Activated naive CD8-positive, alpha-beta T cell treated with anti-CD3 and anti-CD28 coated beads, Interleukin-2, amount 50 U/mL, for 24 hours (primary cell): ENCODE measurements around the gene ARHGEF40.

ENCODE experiments used
- ATAC-seq: fragments of 150-1000 bp; cut with Tn5 transposase; one replicate; pipeline ENCODE4 v1.10.0; 2021
- DNase-seq: peaks from one replicate; pipeline ENCODE4 v3.0.0; 2021
- H3K27ac Mint-ChIP-seq: one replicate; pipeline ENCODE4 v1.8.0; 2021; ENCODE audit warnings: mild to moderate bottlenecking, mixed read lengths
- H3K27me3 Mint-ChIP-seq: one replicate; pipeline ENCODE4 v1.8.0; 2021; ENCODE audit warnings: mixed read lengths
- H3K36me3 Mint-ChIP-seq: one replicate; pipeline ENCODE4 v1.8.0; 2021; ENCODE audit warnings: low read depth, mixed read lengths
- H3K4me1 Mint-ChIP-seq: one replicate; pipeline ENCODE4 v1.8.0; 2021; ENCODE audit warnings: mixed read lengths
- H3K4me3 Mint-ChIP-seq: one replicate; pipeline ENCODE4 v1.8.0; 2021; ENCODE audit warnings: mild to moderate bottlenecking, moderate library complexity, mixed read lengths
- H3K9me3 Mint-ChIP-seq: one replicate; pipeline ENCODE4 v1.8.0; 2021; ENCODE audit warnings: mixed read lengths

ARHGEF40 gene

DNA sequence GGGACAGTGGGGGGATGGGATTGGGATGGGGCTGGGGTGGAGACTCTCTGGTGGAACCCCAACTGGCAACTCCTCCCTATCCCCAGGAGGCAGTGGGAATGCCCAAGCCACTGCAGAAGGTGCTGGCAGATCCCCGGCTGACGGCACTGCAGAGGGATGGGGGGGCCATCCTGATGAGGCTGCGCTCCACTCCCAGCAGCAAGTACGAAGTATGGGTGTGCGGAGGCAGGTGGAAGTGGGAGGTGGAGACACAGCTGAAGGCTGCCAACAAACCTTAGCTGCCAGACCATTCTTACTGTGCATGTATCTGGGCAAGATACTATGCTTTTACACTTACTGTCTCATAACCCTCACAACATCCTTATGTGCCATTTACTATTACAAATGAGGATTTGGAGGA, 8.2 kb downstream of the ARHGEF40 start:
- Mint-ChIP-seq H3K27ac (no peak overlapping the region), H3K27me3 (peaks cover 6% of the 10 kb centered on the region), H3K9me3 (no peaks in the 10 kb centered on the region), H3K36me3 (no peaks in the 10 kb centered on the region), H3K4me3 (no peak overlapping the region), H3K4me1 (no peaks in the 10 kb centered on the region)
- ATAC-seq (no peak), DNase-seq (no peak)

DNA sequence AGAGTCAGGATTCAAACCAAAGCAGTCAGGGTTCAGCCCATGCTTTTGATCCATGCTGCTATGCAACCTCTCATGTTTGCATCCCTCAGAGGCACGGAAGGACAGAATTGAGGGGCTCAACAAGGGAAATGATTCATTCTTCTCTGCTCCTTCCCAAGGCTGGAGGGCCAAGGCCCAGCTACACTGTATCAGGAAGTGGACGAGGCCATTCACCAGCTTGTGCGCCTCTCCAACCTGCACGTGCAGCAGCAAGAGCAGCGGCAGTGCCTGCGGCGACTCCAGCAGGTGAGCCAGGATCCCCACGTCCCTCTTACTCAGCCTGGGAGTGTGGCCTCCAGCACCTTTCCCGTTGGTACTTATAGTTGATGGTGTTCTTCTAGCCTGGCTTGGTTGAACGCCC, 8.6 kb downstream of the ARHGEF40 start:
- no peaks in the 10 kb centered on the region for H3K4me1 Mint-ChIP-seq
- no peaks in the 10 kb centered on the region for H3K9me3 Mint-ChIP-seq
- DNase-seq (no peak), ATAC-seq (no peak)
- no peak overlapping the region for H3K4me3 Mint-ChIP-seq
- no peaks in the 10 kb centered on the region for H3K36me3 Mint-ChIP-seq
- H3K27ac Mint-ChIP-seq: no peak overlapping the region
- H3K27me3 Mint-ChIP-seq: peaks cover 1% of the 10 kb centered on the region

DNA sequence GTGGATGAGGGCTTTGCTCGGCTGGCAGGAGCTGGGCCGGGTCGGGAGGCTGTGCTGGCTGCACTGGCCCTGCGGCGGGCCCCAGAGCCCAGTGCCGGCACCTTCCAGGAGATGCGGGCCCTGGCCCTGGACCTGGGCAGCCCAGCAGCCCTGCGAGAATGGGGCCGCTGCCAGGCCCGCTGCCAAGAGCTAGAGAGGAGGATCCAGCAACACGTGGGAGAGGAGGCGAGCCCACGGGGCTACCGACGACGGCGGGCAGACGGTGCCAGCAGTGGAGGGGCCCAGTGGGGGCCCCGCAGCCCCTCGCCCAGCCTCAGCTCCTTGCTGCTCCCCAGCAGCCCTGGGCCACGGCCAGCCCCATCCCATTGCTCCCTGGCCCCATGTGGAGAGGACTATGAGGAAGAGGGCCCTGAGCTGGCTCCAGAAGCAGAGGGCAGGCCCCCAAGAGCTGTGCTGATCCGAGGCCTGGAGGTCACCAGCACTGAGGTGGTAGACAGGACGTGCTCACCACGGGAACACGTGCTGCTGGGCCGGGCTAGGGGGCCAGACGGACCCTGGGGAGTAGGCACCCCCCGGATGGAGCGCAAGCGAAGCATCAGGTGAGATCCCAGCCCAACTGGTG, 11.5 kb downstream of the ARHGEF40 start:
- H3K4me3 Mint-ChIP-seq: no peak overlapping the region
- no peak overlapping the region for H3K27ac Mint-ChIP-seq
- no peaks in the 10 kb centered on the region for H3K27me3 Mint-ChIP-seq
- peaks cover 2% of the 10 kb centered on the region for H3K4me1 Mint-ChIP-seq
- H3K36me3 Mint-ChIP-seq: no peaks in the 10 kb centered on the region
- no peaks in the 10 kb centered on the region for H3K9me3 Mint-ChIP-seq
- ATAC-seq (no peak), DNase-seq (no peak)

DNA sequence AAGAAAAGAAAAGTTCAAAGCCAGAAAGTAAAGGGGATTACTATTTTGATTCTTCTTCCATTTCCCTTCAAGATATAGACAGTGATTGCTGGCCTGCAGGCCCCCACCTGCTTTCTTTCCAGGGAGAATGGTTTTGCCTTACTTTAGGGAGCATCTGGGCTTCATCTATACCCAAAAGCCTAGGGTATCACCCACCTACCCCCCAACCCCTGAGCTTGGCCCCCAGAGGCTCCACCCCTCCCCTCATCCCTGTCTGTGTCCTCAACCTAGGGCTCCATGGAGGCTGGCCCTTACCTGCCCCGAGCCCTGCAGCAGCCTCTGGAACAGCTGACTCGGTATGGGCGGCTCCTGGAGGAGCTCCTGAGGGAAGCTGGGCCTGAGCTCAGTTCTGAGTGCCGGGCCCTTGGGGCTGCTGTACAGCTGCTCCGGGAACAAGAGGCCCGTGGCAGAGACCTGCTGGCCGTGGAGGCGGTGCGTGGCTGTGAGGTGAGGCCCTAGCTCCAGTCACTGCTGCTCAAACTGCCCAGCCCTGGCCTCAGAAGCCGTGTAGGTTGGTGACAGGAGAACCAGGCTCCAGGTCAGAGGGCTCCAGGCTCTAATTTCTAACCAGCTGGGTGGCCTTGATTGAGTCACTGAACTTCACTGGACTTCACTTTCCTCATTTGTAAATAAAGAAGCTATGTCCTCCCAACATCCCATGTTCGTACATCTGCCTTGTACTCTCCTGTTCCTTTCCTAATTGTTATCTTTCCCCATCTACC, 13.6 kb downstream of the ARHGEF40 start:
- DNase-seq (no peak), ATAC-seq (no peak)
- no peaks in the 10 kb centered on the region for H3K27me3 Mint-ChIP-seq
- no peaks in the 10 kb centered on the region for H3K9me3 Mint-ChIP-seq
- no peaks in the 10 kb centered on the region for H3K36me3 Mint-ChIP-seq
- no peak overlapping the region for H3K27ac Mint-ChIP-seq
- H3K4me1 Mint-ChIP-seq: peaks cover 16% of the 10 kb centered on the region
- no peak overlapping the region for H3K4me3 Mint-ChIP-seq

DNA sequence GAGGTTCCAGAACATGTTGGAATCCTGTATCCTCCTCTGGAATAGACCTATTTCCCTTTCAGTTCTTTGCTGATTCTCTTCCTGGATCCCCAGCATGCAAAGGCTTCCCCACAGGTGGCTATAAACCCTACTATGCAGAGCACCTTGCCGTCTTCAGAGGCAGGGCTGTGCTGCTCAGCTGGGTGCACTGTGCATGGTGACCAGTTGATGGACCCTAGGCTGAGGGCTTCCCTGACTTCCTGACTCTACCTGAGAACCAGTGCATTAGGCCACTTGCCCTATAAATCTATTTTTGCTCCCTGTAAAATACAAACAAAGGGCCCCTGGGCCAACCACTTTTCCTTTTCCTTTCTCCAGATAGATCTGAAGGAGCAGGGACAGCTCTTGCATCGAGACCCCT, 14.3 kb downstream of the ARHGEF40 start:
- Mint-ChIP-seq H3K4me3 (no peak overlapping the region), H3K4me1 (peaks cover 16% of the 10 kb centered on the region), H3K36me3 (no peaks in the 10 kb centered on the region), H3K9me3 (no peaks in the 10 kb centered on the region), H3K27ac (no peak overlapping the region), H3K27me3 (no peaks in the 10 kb centered on the region)
- no peak for ATAC-seq
- no peak for DNase-seq

DNA sequence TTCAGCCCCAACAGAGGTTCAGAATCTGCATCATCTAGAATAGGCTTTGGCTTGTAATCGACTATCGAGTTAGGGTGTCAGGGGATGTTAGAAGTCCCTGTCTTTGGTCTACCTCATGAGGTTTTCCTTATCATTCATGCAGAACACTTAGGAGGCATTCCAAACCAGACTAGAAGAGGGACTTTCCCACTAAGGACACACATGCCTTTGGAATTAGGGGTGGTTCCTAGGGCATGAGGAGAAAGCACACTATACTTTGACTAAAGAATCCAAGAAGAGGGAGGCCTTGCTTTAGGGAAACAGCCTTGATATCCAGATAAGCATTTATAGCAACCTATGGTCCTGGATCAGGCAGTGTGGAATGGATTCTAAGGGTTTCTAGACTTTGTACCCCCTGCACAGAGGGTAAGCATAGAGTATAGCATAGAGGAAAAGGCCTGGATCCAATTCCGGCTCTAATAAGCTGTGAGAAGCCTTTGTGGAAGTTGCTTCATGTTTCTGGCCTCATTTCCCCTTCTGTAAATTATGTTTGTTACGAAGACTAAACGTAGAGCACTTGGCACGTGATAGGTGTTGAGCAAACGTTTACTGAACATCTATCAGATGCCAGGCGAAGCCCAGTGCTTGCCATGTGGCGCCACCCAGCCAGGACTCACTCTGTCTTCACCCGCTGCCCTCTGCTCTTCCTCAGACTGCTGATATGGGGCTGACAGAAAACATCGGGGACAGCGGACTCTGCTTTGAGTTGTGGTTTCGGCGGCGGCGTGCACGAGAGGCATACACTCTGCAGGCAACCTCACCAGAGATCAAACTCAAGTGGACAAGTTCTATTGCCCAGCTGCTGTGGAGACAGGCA, 15.1 kb downstream of the ARHGEF40 start:
- no peak overlapping the region for H3K4me3 Mint-ChIP-seq
- ATAC-seq: no peak
- H3K9me3 Mint-ChIP-seq: no peaks in the 10 kb centered on the region
- peaks cover 16% of the 10 kb centered on the region for H3K4me1 Mint-ChIP-seq
- no peak overlapping the region for H3K27ac Mint-ChIP-seq
- H3K36me3 Mint-ChIP-seq: no peaks in the 10 kb centered on the region
- H3K27me3 Mint-ChIP-seq: no peaks in the 10 kb centered on the region
- no peak for DNase-seq

DNA sequence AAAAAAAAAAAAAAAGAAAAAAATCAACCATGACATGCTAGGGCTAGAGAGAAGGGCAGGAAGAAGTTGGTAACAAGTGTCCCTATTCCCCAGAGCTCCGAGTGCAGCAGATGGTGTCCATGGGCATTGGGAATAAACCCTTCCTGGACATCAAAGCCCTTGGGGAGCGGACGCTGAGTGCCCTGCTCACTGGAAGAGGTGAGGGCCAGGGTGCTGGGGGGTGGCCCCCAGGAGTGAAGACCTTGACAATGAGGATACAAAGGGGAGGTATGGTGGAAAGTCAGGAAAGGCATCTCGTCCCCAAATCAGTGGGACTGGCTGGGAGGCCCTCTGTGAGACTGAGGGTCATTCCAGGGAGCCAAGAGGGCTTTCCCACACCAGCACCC, 16.8 kb downstream of the ARHGEF40 start:
- no peak overlapping the region for H3K4me3 Mint-ChIP-seq
- H3K4me1 Mint-ChIP-seq: peaks cover 18% of the 10 kb centered on the region
- H3K27me3 Mint-ChIP-seq: no peaks in the 10 kb centered on the region
- no peaks in the 10 kb centered on the region for H3K9me3 Mint-ChIP-seq
- no peak for ATAC-seq
- no peaks in the 10 kb centered on the region for H3K36me3 Mint-ChIP-seq
- no peak for DNase-seq
- H3K27ac Mint-ChIP-seq: peak overlapping the region; percentile 50

DNA sequence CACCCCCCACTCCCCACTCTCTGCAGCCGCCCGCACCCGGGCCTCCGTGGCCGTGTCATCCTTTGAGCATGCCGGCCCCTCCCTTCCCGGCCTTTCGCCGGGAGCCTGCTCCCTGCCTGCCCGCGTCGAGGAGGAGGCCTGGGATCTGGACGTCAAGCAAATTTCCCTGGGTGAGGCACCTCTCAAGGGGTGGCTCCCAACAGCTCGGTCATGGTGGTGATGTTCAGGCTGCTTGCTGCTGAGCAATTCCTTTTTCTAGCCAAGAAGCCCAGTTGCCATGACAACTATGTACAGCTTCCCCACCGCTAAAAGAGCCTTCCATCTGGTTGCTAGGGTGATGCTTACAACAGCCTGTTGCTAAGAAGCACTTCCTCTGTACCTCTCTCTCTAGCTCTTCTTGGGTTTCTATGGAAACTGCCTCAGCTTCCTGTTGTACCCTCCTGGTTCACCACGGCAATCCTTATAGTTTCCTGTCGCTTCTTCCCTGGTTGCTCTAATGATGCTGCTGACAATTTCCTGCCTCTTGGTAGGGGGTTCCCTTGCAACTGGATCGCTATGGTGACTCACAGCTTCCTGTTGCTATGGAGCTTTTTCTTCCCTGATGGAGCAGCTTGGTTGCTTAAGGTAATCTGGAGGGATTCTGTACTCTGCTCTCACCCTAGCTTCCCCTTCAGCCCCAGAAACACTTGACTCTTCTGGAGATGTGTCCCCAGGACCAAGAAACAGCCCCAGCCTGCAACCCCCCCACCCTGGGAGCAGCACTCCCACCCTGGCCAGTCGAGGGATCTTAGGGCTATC, 17.4 kb downstream of the ARHGEF40 start:
- no peaks in the 10 kb centered on the region for H3K27me3 Mint-ChIP-seq
- ATAC-seq (peak; percentile 74), DNase-seq (no peak)
- H3K9me3 Mint-ChIP-seq: no peaks in the 10 kb centered on the region
- H3K4me3 Mint-ChIP-seq: no peak overlapping the region
- peak overlapping the region; percentile 84 for H3K27ac Mint-ChIP-seq
- peaks cover 19% of the 10 kb centered on the region for H3K4me1 Mint-ChIP-seq
- H3K36me3 Mint-ChIP-seq: no peaks in the 10 kb centered on the region

DNA sequence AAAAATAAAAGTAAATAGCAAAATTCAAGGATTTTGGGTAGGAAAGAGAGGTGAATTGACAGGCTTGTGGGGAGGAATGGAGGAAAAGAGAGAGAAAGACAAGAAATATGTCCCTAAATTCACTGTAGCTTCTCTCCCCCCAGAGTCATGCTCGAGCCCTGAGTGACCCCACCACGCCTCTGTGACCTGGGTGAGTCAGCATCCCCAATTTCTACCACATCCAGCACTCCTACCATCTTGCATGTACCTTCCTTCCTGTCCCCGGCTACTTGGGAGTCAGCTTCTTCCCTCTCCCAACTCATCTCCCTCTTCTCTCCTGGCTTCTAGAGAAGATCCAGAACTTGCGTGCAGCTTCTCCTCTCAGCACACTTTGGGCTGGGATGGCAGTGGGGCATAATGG, 18.6 kb downstream of the ARHGEF40 start:
- no peaks in the 10 kb centered on the region for H3K27me3 Mint-ChIP-seq
- no peak overlapping the region for H3K27ac Mint-ChIP-seq
- peaks cover 23% of the 10 kb centered on the region for H3K4me1 Mint-ChIP-seq
- DNase-seq (no peak), ATAC-seq (no peak)
- no peak overlapping the region for H3K4me3 Mint-ChIP-seq
- no peaks in the 10 kb centered on the region for H3K9me3 Mint-ChIP-seq
- H3K36me3 Mint-ChIP-seq: no peaks in the 10 kb centered on the region

DNA sequence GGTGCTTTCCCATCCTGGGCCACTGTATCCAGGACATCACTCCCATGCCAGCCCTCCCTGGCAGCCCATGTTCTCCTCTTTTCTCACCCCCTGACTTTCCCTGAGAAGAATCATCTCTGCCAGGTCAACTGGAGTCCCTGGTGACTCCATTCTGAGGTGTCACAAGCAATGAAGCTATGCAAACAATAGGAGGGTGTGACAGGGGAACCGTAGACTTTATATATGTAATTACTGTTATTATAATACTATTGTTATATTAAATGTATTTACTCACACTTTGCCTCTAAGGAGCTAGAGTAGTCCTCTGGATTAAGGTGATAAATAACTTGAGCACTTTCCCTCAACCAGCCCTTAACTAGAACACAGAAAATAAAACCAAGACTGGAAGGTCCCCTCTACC, 19.2 kb downstream of the ARHGEF40 start:
- no peak for DNase-seq
- H3K9me3 Mint-ChIP-seq: no peaks in the 10 kb centered on the region
- no peak overlapping the region for H3K4me3 Mint-ChIP-seq
- no peak overlapping the region for H3K27ac Mint-ChIP-seq
- no peaks in the 10 kb centered on the region for H3K36me3 Mint-ChIP-seq
- ATAC-seq: no peak
- H3K27me3 Mint-ChIP-seq: no peaks in the 10 kb centered on the region
- peaks cover 23% of the 10 kb centered on the region for H3K4me1 Mint-ChIP-seq

DNA sequence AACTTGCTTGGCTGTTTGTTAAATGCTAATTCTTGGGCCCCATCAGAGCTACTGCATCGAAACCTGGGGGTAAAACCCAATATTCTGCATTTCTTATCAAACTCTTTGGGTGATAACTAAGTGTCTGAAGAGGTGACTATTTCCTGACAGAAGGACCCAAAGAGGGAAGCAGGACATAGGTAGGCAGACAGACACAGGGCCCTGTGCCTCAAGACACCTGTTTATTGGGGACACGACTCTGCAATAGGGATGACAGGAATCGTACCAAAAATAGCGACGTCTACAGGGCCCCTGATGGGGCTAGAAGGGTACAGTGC, 19.7 kb downstream of the ARHGEF40 start:
- H3K9me3 Mint-ChIP-seq: no peaks in the 10 kb centered on the region
- H3K4me1 Mint-ChIP-seq: peaks cover 23% of the 10 kb centered on the region
- no peak for ATAC-seq
- no peak for DNase-seq
- H3K27me3 Mint-ChIP-seq: no peaks in the 10 kb centered on the region
- no peaks in the 10 kb centered on the region for H3K36me3 Mint-ChIP-seq
- H3K4me3 Mint-ChIP-seq: no peak overlapping the region
- no peak overlapping the region for H3K27ac Mint-ChIP-seq

DNA sequence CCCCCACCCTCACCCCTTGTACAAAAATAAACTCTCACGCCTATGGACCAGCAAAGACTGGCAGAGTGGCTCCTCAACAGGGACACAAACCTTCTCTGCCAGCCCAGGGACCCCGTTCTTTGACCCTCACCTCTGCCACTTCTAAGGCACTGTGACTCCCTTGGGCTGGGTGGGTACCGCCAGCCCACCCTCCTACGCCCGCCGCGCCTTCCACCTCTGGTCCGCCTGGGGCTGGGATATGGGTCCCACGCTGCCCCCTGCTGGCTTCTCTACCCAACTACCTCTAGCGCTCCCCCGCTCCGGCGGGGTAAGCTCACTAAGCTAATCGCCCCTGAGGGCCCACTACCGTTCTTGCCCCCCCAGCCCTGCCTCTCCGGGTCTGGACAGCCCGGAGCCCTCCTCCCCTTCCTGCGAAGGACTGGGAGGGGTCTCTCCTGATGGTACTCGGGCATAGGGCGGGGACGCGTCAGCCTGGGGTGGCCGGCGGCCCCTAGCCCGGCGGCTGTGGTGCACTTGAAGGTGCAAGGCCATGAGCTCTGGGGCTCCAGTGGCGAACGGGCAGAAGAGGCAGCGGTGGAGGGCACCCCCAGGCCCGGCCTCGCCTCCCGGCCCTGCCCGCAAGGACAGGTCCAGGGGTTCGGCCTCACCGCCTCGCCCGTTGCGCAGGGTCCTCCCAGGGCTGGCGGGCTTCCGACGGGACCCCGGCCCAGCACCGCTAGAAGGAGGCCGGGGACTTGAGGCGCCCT, 20.3 kb downstream of the ARHGEF40 start:
- no peak overlapping the region for H3K4me3 Mint-ChIP-seq
- H3K27ac Mint-ChIP-seq: no peak overlapping the region
- no peak for ATAC-seq
- no peaks in the 10 kb centered on the region for H3K27me3 Mint-ChIP-seq
- DNase-seq: peak; percentile 58
- H3K4me1 Mint-ChIP-seq: peaks cover 23% of the 10 kb centered on the region
- no peaks in the 10 kb centered on the region for H3K36me3 Mint-ChIP-seq
- H3K9me3 Mint-ChIP-seq: no peaks in the 10 kb centered on the region

DNA sequence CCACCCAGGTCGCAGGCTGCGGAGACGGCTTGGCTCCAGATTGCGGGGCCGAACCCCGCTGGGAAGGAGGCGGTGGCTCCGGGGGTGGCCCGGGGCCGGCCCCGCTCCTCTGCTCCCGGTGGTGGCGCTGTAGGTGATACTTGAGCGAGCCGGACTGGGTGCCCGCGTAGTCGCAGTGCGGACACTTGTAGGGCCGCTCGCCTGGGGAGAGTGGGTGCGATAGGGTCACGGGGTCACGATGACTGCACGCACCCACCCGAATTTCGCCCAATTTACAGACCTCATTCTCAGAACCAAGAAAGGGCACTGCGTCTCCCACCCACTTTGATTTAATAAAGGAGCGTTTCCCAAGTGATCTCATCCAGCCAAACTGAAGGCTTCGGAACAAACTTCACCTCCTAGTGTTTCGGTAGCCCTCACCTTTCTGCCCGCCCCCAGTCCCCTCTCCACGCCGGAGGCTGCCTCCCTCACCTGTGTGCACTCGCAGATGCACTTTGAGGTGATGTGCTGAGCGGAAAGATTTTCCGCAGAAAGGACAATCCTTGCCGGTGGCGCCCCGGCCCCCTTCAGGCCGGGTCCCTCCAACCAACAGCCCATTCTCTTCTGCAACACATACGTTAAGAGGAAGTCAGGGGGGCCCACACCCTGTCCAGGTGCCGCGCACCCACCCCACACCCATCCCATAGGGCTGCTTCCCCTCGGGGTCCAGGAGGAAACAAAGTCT, 21.0 kb downstream of the ARHGEF40 start:
- Mint-ChIP-seq H3K27ac (no peak overlapping the region), H3K27me3 (no peaks in the 10 kb centered on the region), H3K4me1 (peaks cover 23% of the 10 kb centered on the region), H3K36me3 (no peaks in the 10 kb centered on the region), H3K4me3 (no peak overlapping the region), H3K9me3 (no peaks in the 10 kb centered on the region)
- no peak for DNase-seq
- ATAC-seq: no peak
